ENCODE data around the gene SLC6A12.

DNA sequence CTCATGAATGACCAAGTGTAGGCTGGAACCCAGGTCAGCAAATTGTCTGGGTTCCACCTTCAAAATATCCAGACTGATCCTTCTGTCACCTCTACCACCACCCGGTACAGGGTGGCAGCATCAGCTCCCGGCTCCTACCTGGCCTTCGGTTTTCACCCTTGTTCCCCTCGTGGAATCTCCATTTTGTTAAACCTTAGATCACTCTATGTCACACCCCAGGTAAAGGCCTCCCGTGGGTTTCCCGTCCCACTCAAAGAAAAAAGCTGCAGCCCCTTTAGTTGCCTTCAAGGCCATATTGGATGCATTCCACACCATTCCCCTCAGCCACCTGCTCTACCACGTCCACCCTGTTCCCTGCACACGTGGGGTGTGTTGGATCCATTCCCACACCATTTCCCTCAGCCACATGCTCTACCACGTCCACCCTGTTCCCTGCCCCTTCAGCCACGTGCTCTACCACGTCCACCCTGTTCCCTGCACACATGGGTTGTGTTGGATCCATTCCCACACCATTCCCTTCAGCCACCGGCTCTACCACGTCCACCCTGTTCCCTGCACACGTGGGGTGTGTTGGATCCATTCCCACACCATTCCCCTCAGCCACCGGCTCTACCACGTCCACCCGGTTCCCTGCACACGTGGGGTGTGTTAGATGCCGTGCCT, 24.9 kb upstream of the SLC6A12 start:
- TF ChIP-seq POLR2AphosphoS5 (IDR thresholded peaks at IDR 0.05) (no peak), POLR2A (IDR thresholded peaks at IDR 0.05) (no peak), EP300 (IDR thresholded peaks at IDR 0.05; ENCODE audit: low read depth) (no peak)
- TF ChIP-seq, protein P1, sequence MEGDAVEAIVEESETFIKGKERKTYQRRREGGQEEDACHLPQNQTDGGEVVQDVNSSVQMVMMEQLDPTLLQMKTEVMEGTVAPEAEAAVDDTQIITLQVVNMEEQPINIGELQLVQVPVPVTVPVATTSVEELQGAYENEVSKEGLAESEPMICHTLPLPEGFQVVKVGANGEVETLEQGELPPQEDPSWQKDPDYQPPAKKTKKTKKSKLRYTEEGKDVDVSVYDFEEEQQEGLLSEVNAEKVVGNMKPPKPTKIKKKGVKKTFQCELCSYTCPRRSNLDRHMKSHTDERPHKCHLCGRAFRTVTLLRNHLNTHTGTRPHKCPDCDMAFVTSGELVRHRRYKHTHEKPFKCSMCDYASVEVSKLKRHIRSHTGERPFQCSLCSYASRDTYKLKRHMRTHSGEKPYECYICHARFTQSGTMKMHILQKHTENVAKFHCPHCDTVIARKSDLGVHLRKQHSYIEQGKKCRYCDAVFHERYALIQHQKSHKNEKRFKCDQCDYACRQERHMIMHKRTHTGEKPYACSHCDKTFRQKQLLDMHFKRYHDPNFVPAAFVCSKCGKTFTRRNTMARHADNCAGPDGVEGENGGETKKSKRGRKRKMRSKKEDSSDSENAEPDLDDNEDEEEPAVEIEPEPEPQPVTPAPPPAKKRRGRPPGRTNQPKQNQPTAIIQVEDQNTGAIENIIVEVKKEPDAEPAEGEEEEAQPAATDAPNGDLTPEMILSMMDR (IDR thresholded peaks at IDR 0.05): no peak
